D341Med (cell line): ENCODE measurements around the gene C1QTNF1.
"Not testable (repeated sequence)": the region's sequence is repeated elsewhere in the genome, so short reads cannot be mapped to it uniquely, and the experiment has no call there.

ENCODE experiments used
- DNase-seq: peaks from one replicate; pipeline ENCODE4 v3.0.0; 2012; ENCODE audit warnings: low spot score

C1QTNF1 gene

DNA sequence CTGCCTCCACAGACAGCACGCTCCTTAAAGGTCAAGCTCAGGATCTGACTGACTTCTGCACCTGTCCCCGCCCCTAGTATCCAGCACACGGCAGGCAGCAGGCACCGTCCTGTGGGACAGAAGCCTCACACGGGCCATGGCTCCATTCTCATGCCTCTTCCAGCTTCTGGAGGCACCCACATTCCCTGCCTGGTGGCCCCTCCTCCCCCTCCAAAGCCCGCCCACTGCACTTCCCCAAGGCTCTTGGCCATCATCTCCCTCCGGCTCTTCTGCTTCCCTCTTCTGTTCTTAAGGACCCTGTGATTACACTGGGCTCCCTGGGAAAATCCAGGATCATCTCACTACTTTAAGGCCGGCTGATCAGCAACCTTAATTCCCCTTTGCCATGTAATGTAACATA, 17.9 kb upstream of the C1QTNF1 start:
- peak; percentile 27 for DNase-seq

DNA sequence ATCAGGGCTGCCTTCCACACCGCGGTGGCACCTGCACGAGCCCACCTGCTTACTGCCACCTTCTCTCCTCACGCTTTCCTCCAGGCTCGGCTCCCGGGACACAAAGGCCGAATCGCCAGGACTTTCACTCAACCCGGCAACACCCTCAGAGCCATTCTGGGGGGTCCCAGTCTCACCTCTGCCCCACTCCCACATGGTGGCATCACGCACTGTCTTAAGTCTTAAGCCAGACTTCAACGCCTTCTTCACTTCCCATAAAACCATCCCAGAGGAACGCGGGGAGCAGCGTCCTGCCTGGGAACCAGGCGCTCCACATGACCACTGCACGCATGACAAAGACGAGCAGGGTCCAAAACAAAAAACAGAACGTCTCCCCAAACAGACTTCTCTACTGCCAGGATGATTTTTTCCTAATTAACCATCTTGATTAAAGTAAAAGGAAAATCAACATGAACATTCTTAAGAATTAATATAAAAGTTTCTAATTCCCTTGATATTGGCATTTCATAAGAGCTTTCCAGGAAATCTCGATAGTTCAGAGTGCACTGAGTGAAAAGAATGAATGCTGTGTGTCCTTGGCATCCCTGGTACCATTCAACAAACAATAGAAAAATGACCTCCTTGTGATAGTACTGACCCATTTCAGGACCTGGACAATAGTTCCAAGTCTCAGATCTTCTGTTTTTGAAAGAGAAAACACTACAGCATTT, 17.0 kb upstream of the C1QTNF1 start:
- DNase-seq: peak; percentile 18

DNA sequence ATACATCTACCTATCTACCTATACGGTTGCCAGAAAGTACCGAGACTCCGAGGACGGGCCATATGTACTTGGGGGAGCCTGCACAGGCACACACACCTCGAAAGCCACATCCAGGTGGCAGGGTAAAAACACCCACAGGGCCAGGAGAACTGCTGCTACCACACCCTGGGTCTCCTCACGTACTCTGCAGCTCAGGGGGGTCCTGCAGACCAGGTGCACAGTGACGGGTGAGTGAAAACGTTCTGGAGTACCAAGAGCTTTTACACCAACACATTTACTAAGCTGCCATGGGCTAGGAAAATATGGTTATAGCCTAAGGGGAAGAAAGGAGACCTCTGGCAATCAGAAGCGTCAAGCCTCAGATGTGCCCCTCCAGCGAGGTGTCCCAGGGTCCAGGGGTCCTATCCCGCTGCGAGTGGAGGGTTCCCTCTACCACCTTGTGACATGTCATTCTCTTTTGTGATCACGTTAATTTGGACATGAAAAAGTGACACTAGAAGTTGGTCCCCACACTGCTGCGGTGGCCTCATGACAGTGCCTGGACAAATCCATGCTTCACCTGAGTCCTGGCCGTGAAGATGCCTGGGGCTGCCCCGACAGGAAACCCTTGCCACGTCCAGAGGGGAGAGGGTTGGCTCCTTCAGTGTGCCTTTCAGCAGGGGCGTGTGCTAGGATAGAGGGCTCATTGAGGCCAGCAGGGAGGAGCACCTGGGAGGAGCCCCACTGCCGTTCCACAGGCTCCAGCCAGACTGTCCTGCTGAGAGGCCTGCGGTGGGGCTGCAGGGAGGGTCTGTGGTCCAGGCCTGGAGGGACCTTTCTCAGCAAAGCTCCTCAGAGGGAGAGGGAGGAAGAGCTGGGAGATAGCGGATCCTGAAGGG, 16.2 kb upstream of the C1QTNF1 start:
- peak; percentile 21 for DNase-seq

DNA sequence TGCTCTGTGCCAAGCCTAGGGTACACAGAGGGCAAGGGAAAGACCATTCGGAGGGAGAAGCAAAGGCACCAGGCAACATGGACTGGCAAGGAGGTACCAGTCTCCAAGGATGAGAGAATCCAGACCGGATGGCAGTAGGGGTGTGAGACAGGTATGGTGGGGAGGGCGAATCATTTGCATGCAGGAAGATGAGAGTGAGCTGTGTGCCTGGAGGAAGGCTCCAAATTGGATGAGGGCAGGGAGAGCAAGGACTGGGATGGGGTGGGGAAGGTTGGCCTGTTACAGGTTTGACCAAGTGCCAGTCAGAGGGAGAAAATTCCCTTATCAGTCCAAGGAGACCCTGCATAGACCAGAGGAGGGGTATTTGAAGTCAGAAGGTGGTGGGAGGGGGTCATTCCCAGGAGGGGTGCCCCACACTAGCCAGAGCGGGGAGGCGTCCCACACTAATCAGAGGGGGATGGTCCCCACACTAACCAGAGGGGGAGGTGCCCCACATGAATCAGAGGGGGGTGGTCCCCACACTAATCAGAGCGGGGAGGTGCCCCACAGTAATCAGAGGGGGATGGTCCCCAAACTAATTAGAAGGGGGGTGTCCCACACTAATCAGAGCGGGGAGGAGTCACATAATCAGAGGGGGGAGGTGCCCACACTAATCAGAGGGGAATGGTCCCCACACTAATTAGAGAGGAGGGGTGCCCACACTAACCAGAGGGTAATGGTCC, 15.1 kb upstream of the C1QTNF1 start:
- DNase-seq: peak; percentile 38

DNA sequence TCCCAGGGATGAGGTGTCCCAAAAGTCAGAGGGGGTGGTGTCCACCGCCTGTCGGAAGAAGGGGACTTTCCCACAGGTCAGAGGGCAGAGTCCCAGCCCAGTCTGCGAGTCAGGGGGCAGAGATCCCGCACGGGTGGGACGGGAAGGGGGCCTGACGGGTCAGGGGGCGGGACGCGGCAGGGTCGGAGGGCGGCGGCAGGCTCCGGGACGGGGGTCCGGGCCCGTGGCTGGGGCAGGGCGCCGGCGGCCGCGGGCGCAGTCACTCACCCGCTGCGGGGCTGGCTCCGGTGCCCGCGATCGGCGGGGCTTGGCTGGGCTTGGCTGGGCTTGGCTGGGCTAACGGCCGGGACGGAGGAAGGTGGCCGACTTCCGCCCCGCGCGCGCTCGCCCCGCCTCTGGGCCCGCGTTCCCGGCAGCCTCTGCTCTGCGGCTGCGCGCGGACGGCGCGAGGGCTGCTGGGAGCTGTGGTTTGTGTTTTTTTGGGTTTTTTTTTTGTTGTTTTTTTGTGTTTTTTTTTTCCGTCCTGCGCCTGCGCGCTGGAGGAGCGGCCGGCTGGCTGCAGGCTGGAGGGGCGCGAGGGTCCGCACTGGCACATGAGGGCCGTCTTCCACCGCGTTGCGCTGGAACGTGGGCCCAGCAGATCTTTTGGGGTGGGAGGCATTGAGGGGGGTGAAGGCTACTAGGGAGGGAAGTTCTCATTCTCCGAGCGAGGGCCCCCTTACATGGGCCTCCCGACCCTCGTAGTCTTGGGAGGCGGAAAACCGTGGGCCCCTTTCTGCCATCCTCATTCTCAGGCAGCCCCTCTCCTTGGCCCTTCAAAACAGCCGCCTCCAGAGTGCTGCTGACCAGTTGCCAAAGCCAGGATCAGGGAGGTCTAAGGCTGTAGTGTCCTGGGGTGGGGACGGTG, 14.3 kb upstream of the C1QTNF1 start, which contains the start of gene CANT1:
TSS of gene CANT1 (minus strand) at position 368 of the 907 bp plus-strand sequence. CDS start 12,142 bp downstream, outside the sequence.
- peak; percentile 100 for DNase-seq

DNA sequence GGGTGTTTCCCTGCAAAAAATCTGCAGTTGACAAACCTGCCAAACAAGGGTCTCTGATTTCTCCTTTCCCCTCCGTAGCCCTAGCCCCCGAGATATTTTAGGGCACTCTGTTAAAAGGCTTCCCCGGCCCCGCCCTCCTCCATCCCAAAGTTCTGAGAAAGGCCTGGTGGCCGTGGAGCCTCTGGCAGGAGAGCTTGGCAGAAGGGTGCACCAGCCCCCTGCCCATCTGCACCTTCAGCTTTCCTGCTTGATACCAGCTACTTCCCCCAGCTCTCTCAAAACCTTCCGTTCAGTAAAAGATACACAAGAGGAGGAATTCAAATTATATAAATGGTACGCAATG, 13.7 kb upstream of the C1QTNF1 start:
- DNase-seq: no peak

DNA sequence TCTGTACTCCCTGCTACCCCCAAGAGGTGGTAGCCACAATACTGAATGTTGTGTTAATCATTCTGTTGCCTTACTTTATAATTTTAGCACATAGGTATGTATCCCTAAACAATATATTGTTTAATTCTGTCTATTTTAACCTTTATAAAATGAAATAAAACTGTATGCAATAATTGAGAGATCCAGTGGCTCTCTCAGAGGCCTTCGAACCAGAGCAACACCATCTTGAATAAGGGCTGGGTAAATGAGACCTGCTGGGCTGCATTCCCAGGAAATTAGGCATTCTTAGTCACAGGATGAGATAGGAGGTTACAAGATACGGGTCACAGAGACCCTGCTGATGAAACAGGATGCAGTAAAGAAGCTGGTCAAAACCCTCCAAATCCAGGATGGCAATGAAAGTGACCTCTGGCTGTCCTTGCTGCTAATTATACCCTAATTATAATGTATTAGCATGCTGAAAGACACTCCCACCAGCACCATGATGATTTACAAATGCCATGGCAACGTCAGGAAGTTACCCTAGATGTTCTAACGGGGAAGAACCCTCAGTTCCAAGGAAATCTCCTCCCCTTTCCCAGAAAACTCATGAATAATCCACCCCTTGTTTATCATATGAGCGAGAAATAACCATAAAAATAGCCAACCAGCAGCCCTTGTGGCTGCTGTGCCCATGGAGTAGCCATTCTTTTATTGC, 12.4 kb upstream of the C1QTNF1 start:
- no peak for DNase-seq

DNA sequence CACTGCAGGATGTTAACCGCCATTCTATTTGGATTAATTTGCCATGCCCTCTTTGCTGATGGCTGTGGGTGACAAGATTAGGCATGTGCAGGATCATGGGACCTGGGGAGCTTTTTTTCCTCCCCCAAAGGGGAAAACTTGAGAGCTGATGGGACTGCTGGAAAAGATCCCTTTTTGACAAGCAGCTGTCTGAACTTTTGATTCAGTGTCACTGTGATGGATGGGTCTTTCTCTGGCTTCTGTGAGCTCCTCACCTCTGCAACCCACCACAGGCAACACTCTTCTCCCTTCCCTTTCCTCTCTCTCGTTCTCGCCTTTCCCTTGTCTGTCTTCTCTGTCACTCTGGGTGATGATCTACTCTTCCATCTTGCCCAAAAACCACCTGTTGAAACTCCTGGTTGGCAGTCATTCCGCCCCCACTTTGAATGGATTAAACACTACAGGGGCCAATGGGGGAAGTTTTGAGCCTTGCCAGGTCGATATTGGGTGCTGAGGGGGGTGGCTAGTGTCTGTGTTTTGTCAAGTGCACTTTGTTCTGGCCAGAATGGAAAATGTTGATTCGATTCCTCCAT, 11.3 kb upstream of the C1QTNF1 start:
- DNase-seq: no peak

DNA sequence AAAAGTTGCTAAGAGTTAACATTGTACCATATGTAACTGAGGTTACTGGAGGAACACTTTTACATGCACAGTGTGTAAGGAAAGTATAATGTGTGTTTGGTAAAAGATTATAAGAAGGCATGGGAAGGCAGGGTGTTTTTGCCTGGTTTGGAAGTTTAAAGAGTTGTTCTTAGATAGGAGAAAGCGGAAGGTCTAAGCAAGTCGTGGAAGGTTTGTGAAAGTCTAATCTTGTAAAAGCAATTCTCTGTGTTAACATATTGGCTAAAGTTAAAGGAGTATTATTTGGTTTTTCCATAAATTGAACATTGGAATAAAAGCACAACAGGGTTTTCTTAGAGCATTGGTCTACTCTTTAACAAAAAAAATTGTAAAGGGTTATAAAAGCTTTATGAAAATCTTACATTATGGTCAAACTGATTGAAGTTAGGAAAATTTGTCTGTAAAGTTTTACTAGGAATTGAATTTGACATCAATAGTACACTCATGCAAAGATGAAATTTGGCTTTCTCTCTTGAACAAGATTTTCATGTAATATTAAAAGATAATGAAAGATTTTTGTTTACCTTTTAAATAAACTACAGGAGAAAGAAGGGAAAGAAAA, 9.7 kb upstream of the C1QTNF1 start:
- DNase-seq: no peak

DNA sequence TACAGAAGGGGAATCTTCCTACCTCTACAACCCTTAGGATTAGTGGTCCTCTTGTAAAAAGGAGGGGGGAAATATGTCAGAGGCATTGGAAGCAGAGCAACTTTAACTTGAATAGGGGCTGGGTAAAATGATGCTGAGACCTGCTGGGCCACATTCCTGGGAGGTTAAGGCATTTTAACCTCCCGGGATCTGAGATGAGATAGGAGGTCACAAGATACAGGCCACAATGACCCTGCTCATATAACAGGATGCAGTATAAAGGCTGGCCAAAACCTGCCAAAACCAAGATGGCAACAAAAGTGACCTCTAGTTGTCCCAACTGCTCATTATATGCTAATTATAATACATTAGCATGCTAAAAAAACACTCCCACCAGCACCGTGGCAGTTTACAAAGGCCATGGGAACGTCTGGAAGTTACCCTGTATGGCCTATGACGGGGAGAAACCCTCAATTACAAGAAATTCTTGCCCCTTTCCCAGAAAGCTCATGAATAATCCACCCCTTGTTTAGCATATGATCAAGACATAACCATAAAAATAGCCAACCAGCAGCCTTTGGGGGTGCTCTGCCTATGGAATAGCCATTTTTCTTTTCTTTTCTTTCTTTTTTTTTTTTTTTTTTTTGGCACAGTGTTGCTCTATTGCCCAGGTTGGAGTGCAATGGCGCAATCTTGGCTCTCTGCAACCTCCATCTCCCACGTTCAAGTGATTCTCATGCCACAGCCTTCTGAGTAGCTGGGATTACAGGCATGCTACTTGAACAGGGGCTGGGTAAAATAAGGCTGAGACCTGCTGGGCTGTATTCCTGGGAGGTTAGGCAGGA, 6.2 kb upstream of the C1QTNF1 start:
- DNase-seq: no peak

DNA sequence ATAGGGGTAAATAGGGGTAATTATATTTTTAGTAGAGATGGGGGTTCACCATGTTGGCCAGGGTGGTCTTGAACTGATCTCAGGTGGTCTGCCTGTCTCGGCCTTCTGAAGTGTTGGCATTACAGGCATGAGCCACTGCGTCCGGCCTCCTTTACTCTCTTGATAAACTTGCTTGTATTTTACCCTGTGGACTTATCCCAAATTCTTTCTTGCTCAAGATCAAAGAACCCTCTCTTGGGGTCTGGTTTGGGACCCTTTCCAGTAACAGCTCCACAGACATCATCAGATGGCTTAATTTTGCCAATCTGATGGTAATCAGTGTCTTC, 5.6 kb upstream of the C1QTNF1 start:
- no peak for DNase-seq

DNA sequence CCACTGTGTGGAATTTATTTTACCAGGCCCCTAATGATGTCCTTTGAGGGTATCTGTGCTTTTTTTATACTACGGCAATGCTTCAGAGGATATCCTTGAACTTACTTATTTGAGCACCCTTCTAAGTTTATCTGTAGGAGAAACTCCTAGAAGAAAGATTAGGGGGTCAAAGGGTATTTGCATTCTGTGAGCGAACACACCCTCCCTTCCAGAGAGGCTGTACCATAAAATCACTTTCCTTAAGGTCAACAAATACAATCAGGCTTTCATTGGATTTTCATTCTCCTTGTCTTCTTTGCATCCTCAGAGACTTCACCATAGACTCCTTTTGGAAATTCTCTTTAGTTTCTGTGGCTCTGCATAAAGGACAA, 4.7 kb upstream of the C1QTNF1 start:
- no peak for DNase-seq

DNA sequence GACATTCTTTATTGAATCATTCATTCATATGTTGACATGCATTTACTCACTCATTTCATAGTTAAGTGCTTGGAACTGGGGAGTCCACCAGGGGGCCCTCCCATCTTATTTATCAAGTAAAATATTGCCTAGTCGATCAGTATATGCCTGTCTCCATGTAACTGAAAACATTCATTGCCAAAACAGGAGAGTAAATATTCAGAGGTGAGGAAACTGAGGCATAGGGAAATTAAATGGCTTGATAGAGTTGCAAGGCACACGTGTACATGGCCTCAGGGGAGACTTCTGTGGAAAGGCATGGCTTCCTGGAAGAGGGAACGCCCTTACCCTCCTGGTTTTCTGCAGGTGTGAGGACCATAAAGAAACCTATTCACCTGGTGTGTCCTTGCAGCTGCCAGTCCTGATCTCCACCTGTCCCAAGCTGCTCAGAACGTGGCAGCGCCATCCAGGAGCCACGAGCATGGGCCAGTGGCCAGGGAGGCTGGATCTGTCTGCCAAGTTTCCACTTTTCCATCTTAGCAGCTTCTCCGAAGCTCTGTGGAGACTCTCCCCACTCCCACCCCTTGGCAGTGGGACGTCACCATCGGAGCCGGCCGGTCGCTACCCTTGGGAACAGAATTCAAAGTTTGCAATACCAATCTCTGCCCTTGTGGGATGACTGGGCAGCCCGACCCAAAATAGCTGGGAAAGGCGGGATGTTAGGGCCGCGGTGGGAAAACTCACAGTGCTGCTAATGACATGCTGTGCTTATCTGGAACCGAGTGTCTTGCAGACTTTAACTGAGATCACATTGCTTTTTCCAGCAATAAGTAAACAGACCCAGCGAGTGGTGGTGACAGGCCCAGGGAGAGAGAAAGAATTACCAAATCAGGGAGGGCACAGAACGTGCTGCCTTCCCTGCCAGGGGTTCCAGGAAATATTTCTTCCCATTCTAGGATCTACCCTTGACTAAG, 4.1 kb upstream of the C1QTNF1 start:
- peak; percentile 68 for DNase-seq

DNA sequence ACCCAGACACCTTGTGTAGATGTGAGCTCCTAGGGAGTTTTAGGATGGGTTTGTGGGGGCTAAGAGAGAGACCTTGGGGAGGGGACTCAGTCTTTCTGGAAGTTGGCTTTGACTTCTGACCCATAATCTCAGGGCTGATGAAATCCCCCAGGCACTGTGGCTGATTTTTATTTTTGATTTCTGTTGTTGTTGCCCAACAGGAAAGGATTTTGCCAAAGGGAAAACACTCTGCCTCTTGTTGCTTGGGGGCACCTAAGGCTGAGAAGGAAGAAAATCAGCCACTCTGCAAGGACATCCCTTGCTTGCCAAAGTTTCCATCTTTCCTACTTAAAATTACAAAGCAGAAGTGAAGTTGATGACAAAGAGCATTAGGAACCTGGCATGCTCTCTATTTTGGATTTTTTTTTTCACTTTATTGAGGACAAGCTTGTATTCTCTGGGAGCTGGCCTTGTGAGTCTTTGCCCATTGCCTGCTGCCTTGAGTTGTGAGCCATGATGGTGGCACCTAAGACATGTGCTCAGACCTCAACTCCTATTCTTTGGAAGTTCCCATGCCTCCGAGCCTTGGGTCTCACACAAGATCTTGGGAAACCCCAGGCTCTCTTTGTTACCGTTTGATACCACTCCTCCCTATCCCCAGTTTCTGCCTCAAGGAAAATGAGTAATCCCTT, 3.2 kb upstream of the C1QTNF1 start:
- DNase-seq: peak; percentile 27

DNA sequence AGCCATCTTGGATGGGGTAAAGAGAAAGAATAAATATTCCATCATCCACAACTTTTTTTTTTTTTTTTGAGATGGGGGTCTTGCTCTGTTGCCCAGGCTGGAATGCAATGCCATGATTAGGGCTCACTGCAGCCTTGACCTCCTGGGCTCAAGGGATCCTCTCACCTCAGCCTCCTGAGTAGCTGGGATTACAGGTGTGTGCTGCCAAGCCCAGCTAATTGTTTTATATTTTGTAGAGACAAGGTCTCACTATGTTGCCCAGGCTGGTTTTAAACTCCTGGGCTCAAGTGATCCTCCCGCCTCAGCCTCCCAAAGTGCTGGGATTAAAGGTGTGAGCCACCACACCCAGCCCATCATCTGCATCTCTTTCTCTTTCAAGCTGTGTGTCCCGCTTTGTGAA, 2.0 kb upstream of the C1QTNF1 start:
- DNase-seq: not testable (repeated sequence)

DNA sequence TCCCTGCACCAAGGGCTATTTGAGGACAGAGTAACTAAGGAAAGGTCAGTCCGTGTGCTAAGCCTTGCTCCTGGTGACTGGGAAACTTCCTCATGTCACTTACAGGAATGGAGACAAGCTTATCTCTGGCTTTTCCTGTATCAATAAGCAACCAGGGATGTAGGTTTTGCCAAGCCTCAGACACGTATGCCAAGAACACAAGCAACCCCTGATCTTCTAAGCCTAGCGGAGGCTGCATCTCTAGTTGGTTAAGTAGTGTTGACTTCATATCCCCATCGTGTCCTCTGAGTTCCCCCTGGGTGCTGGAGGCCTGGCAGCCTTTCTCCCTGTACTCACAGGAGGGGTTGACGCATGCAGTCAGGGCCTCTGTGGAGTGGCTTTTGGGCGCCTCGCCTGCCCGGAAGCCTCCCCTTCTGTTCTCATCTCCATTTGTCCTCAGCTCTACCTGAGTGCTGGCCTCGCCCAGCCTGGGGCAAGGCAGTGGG, 1.4 kb upstream of the C1QTNF1 start:
- peak; percentile 28 for DNase-seq

DNA sequence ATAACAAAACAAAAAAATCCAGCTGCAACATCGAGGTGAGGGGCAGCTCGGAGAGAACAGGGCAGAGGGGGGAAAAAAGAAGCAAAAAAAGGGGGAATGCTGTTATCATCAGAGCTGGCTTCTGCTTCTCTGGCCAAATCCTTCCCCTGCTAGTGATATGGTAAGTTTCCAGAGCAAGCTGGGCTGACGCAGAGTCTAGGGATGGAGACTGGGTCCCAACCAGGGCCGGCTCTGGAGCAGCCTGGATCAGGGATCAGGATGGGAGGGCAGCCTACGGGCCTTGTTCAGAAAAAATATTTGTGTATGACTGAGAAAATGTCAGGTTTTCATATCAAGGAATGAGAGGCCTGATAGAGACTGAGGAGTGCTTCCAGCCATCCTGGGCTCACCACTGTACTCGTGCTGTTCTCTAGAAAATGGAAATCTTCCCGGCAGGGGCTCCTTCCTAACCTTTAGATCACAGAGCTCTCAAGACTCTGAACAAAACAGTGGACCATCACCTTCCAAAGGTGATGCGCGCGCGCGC, 726 bp upstream of the C1QTNF1 start:
- DNase-seq: peak; percentile 21
